ENCODE measurements around the gene DUSP3.

- TF ChIP-seq, protein P1, sequence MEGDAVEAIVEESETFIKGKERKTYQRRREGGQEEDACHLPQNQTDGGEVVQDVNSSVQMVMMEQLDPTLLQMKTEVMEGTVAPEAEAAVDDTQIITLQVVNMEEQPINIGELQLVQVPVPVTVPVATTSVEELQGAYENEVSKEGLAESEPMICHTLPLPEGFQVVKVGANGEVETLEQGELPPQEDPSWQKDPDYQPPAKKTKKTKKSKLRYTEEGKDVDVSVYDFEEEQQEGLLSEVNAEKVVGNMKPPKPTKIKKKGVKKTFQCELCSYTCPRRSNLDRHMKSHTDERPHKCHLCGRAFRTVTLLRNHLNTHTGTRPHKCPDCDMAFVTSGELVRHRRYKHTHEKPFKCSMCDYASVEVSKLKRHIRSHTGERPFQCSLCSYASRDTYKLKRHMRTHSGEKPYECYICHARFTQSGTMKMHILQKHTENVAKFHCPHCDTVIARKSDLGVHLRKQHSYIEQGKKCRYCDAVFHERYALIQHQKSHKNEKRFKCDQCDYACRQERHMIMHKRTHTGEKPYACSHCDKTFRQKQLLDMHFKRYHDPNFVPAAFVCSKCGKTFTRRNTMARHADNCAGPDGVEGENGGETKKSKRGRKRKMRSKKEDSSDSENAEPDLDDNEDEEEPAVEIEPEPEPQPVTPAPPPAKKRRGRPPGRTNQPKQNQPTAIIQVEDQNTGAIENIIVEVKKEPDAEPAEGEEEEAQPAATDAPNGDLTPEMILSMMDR (IDR thresholded peaks at IDR 0.05), result no peak
- TF ChIP-seq ZFX (IDR thresholded peaks at IDR 0.05; ENCODE audit: borderline replicate concordance), result no peak
Measured at GRCh38 chr17:43799047-43799446, 20.3 kb upstream of the DUSP3 start.

All from 22Rv1 (cell line).